Measurements from ENCODE around the gene BATF.

- no peak for TF ChIP-seq POLR2AphosphoS5 (IDR thresholded peaks at IDR 0.05; ENCODE audit: low read depth, low read length)
- TF ChIP-seq POLR2A (IDR thresholded peaks at IDR 0.05; ENCODE audit: low read depth, low read length): no peak
- no peak for TF ChIP-seq TAF1 (IDR thresholded peaks at IDR 0.05; ENCODE audit: borderline replicate concordance, low read depth, low read length)
Measured at GRCh38 chr14:75531256-75531655, 9.0 kb downstream of the BATF start.
